Measurements from ENCODE around the gene PTPRD. TPM values are rescaled to one million over a fixed set of nuclear protein-coding genes. Genes with fewer than 3 reads are reported as not detected.
"Not testable (repeated sequence)": the region's sequence is repeated elsewhere in the genome, so short reads cannot be mapped to it uniquely, and the experiment has no call there.

PTPRD gene
- total RNA-seq, 1 experiment from 2014 or later: not detected

DNA sequence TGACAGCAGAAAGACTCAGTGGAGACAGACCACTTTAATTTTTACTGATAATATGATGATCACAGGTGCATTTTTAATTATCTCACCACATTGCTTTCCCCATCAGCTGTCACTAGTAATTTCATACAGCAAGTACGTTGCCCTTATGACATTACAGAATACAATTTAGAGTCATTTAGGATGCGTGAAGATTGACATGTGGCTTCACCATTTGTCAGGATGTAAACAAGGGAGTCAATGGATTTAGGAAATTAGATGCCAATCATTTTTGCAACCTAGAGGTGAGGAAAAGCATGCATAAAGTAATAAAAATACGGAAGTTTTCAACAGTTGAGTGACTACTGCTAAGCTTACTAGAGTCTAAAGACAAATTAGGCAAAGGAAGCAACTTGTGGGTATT is 1129.6 kb downstream of the PTPRD start:
- H3K27me3 ChIP-seq (replicated peaks; ENCODE audit: insufficient read depth, low read depth, low read length, poor library complexity): no peaks in the 10 kb centered on the region
- no peaks in the 10 kb centered on the region for H3K4me1 ChIP-seq (ENCODE audit: insufficient read depth, low read length, poor library complexity, severe bottlenecking)
- no peak overlapping the region for H3K27ac ChIP-seq (ENCODE audit: low read depth, low read length, poor library complexity, severe bottlenecking)
- no peak for DNase-seq (ENCODE audit: low spot score)
- TF ChIP-seq CTCF (conservative IDR thresholded peaks at IDR 0.05; ENCODE audit: low read depth, low read length) (no peak), EZH2 (IDR thresholded peaks at IDR 0.05; ENCODE audit: borderline replicate concordance, low read depth, low read length, poor library complexity, severe bottlenecking) (no peak)
- ChIA-PET POLR2A (ENCODE audit: low non-redundant PET) (no interaction called here), CTCF (no interaction called here)
- no peak overlapping the region for H3K4me3 ChIP-seq (ENCODE audit: low read depth, low read length, poor library complexity, severe bottlenecking)
- H3K9me3 ChIP-seq (ENCODE audit: low read depth, low read length, poor library complexity, severe bottlenecking): peaks cover 7% of the 10 kb centered on the region
- BruUV-seq (replicated peaks): no TSS peak
- H3K36me3 ChIP-seq (ENCODE audit: insufficient read depth, low read length, poor library complexity, severe bottlenecking): no peaks in the 10 kb centered on the region
- intact Hi-C loops (cut with micrococcal nuclease; ENCODE audit: unreplicated experiment): no loop called here

DNA sequence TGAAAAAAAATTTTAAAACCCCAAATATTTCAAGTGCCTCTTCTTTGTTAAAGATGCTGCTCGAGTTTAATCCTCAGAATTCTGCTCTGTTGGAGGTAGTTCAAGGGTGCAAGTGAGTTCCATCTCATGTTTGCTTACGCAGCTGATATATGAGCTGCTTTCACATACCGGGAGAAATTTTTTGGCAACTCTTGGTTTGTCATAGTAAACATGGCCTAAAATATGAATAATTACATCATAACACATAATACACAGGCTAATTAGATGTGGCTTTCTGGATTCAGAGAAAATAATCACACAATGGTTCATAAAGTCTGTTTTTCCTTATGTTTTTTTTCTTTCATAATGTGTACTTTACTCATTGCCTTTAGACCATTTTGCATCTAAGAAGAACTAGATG is 1134.1 kb downstream of the PTPRD start:
- Histone ChIP-seq H3K36me3 (ENCODE audit: insufficient read depth, low read length, poor library complexity, severe bottlenecking) (no peaks in the 10 kb centered on the region), H3K4me3 (ENCODE audit: low read depth, low read length, poor library complexity, severe bottlenecking) (no peak overlapping the region), H3K27me3 (replicated peaks; ENCODE audit: insufficient read depth, low read depth, low read length, poor library complexity) (no peaks in the 10 kb centered on the region), H3K4me1 (ENCODE audit: insufficient read depth, low read length, poor library complexity, severe bottlenecking) (no peaks in the 10 kb centered on the region), H3K27ac (ENCODE audit: low read depth, low read length, poor library complexity, severe bottlenecking) (no peak overlapping the region), H3K9me3 (ENCODE audit: low read depth, low read length, poor library complexity, severe bottlenecking) (peaks cover 4% of the 10 kb centered on the region)
- POLR2A ChIA-PET (ENCODE audit: low non-redundant PET): no interaction called here
- no peak for DNase-seq (ENCODE audit: low spot score)
- CTCF ChIA-PET: no interaction called here
- intact Hi-C loops (cut with micrococcal nuclease; ENCODE audit: unreplicated experiment): no loop called here
- no TSS peak for BruUV-seq (replicated peaks)
- TF ChIP-seq CTCF (conservative IDR thresholded peaks at IDR 0.05; ENCODE audit: low read depth, low read length): no peak

GRCh38 chr9:9469271-9469670 is 1143.5 kb downstream of the PTPRD start:
- TF ChIP-seq EZH2 (IDR thresholded peaks at IDR 0.05; ENCODE audit: borderline replicate concordance, low read depth, low read length, poor library complexity, severe bottlenecking) (no peak), CTCF (conservative IDR thresholded peaks at IDR 0.05; ENCODE audit: low read depth, low read length) (no peak)
- ChIA-PET CTCF (no interaction called here), POLR2A (ENCODE audit: low non-redundant PET) (no interaction called here)
- Histone ChIP-seq H3K27ac (ENCODE audit: low read depth, low read length, poor library complexity, severe bottlenecking) (no peak overlapping the region), H3K27me3 (replicated peaks; ENCODE audit: insufficient read depth, low read depth, low read length, poor library complexity) (no peaks in the 10 kb centered on the region), H3K4me3 (ENCODE audit: low read depth, low read length, poor library complexity, severe bottlenecking) (no peak overlapping the region), H3K36me3 (ENCODE audit: insufficient read depth, low read length, poor library complexity, severe bottlenecking) (no peaks in the 10 kb centered on the region), H3K9me3 (ENCODE audit: low read depth, low read length, poor library complexity, severe bottlenecking) (peaks cover 2% of the 10 kb centered on the region), H3K4me1 (ENCODE audit: insufficient read depth, low read length, poor library complexity, severe bottlenecking) (no peaks in the 10 kb centered on the region)
- DNase-seq (ENCODE audit: low spot score): no peak
- no TSS peak for BruUV-seq (replicated peaks)
- intact Hi-C loops (cut with micrococcal nuclease; ENCODE audit: unreplicated experiment): no loop called here

GRCh38 chr9:9441874-9442273 is 1170.9 kb downstream of the PTPRD start:
- H3K27ac ChIP-seq (ENCODE audit: low read depth, low read length, poor library complexity, severe bottlenecking); CTCF ChIA-PET; BruUV-seq (replicated peaks); POLR2A ChIA-PET (ENCODE audit: low non-redundant PET); H3K36me3 ChIP-seq (ENCODE audit: insufficient read depth, low read length, poor library complexity, severe bottlenecking); H3K4me1 ChIP-seq (ENCODE audit: insufficient read depth, low read length, poor library complexity, severe bottlenecking); DNase-seq (ENCODE audit: low spot score); H3K4me3 ChIP-seq (ENCODE audit: low read depth, low read length, poor library complexity, severe bottlenecking); intact Hi-C loops (cut with micrococcal nuclease; ENCODE audit: unreplicated experiment); H3K27me3 ChIP-seq (replicated peaks; ENCODE audit: insufficient read depth, low read depth, low read length, poor library complexity): not testable (repeated sequence)
- peaks cover 20% of the 10 kb centered on the region for H3K9me3 ChIP-seq (ENCODE audit: low read depth, low read length, poor library complexity, severe bottlenecking)
